HepG2 (cell line): ENCODE measurements around the gene ALPL. TPM values are rescaled to one million over a fixed set of nuclear protein-coding genes. Genes with fewer than 3 reads are reported as not detected.

Source experiments
- ATAC-seq: fragments of 200-7000 bp; cut with Tn5 transposase; 3 replicates; pipeline ENCODE4 v1.9.1; 2020; ENCODE audit warnings: mild to moderate bottlenecking, moderate library complexity
- BruUV-seq: library from RNA; stranded (reverse); fragments of 400-500 nt; replicated peaks from 2 replicates; lab custom pipeline; 2021; lab: Mats Ljungman, UMichigan
- CTCF ChIA-PET: fragments of 300-600 bp; formaldehyde crosslinking; extraction: SDS; loops from one replicate; lab custom pipeline; 2021; ENCODE audit warnings: low total read pairs, inconsistent platforms, low intra/inter-chr PET ratio; lab: Yijun Ruan, JAX
- POLR2A ChIA-PET: fragments of 350-600 bp; sonication (Branson Sonifier 250); formaldehyde crosslinking; loops from one replicate; lab custom pipeline; 2020; ENCODE audit warnings: antibody characterized with exemption, inconsistent platforms; lab: Yijun Ruan, JAX
- DNase-seq: peaks from one replicate; pipeline ENCODE4 v3.0.0-alpha.2; 2015; ENCODE audit warnings: low spot score
- FAIRE-seq: peaks from 3 replicates; lab custom pipeline; 2011; peaks lifted over from hg19 to GRCh38; lab: Jason Lieb, UNC
- H2AFZ ChIP-seq: one replicate; pipeline ENCODE4 v1.6.1; 2011; ENCODE audit warnings: low read length, inconsistent platforms
- H3K27ac ChIP-seq: fragments of 300-600 bp; 3 replicates; pipeline ENCODE4 v1.8.0; 2011; ENCODE audit warnings: mixed run types, mild to moderate bottlenecking, mixed read lengths, low read length, inconsistent platforms; ENCODE audit not compliant: insufficient read depth; ENCODE audit errors: extremely low read length
- H3K27me3 ChIP-seq, 2 experiments: fragments of 200-600 bp in 1 of 2; 2 replicates in 1 of 2; 3 replicates in 1 of 2; pipeline versions ENCODE4 v1.6.0 to v1.8.0; 2011; ENCODE audit warnings: low read length in 2 of 2, mild to moderate bottlenecking in 2 of 2, moderate library complexity in 2 of 2, inconsistent platforms in 1 of 2; ENCODE audit not compliant: insufficient read depth in 2 of 2, control insufficient read depth in 1 of 2
- H3K36me3 ChIP-seq, 2 experiments: fragments of 200-600 bp in 1 of 2; replicated peaks in 1 of 2; 2 replicates in 1 of 2; 3 replicates in 1 of 2; pipeline versions ENCODE4 v1.5.1 to v1.8.0; 2011; ENCODE audit warnings: low read length in 2 of 2, inconsistent platforms in 1 of 2; ENCODE audit not compliant: insufficient read depth in 2 of 2, control insufficient read depth in 1 of 2
- H3K4me1 ChIP-seq: 2 replicates; pipeline ENCODE4 v1.5.1; 2012; ENCODE audit warnings: low read length, inconsistent platforms; ENCODE audit not compliant: insufficient read depth
- H3K4me2 ChIP-seq: 2 replicates; pipeline ENCODE4 v1.6.0; 2011; ENCODE audit warnings: low read depth, low read length, inconsistent platforms
- H3K4me3 ChIP-seq, 3 experiments: fragments of 200-600 bp in 1 of 3; sonication (generic), shearing (Covaris generic) in 1 of 3; replicated peaks in 1 of 3; 2 replicates each; pipeline ENCODE4 v1.5.1; 2011 to 2016; ENCODE audit warnings: low read length in 3 of 3, inconsistent platforms in 2 of 3, low read depth in 2 of 3, mild to moderate bottlenecking in 2 of 3, control low read depth in 1 of 3, mixed read lengths in 1 of 3; ENCODE audit not compliant: insufficient read depth in 1 of 3
- H3K79me2 ChIP-seq: one replicate; pipeline ENCODE4 v1.6.1; 2011; ENCODE audit warnings: low read length, inconsistent platforms; ENCODE audit not compliant: insufficient read depth
- H3K9ac ChIP-seq: 2 replicates; pipeline ENCODE4 v1.6.0; 2011; ENCODE audit warnings: mild to moderate bottlenecking, low read depth, low read length, inconsistent platforms; ENCODE audit not compliant: insufficient read depth
- H3K9me3 ChIP-seq: 2 replicates; pipeline ENCODE4 v1.5.1; 2012; ENCODE audit warnings: mild to moderate bottlenecking, low read length
- H4K20me1 ChIP-seq: 2 replicates; pipeline ENCODE4 v1.6.0; 2011; ENCODE audit warnings: inconsistent platforms, mild to moderate bottlenecking, low read length, moderate library complexity; ENCODE audit not compliant: insufficient read depth
- CSRNP2 ChIP-seq: sonication (generic); formaldehyde crosslinking; conservative IDR thresholded peaks from 2 replicates; pipeline ENCODE4 v1.8.0; 2022; ENCODE audit warnings: low read depth, missing genetic modification reagents
- KDM2A ChIP-seq: sonication (generic); formaldehyde crosslinking; IDR thresholded peaks from 2 replicates; pipeline ENCODE4 v1.4.0; 2020; ENCODE audit warnings: low read depth, missing genetic modification reagents, borderline replicate concordance
- MAFF ChIP-seq: IDR thresholded peaks from 2 replicates; pipeline ENCODE4 v1.6.1; 2011; ENCODE audit warnings: low read depth, low read length, improper control_type of control experiment
- RERE ChIP-seq: IDR thresholded peaks from 2 replicates; pipeline ENCODE4 v1.6.1; 2016; ENCODE audit warnings: low read depth, missing genetic modification reagents, missing compliant biosample characterization
- RXRB ChIP-seq: IDR thresholded peaks from 2 replicates; pipeline ENCODE4 v1.6.1; 2016; ENCODE audit warnings: borderline replicate concordance, missing genetic modification reagents, missing compliant biosample characterization
- THYN1 ChIP-seq: sonication (generic); formaldehyde crosslinking; IDR thresholded peaks from 2 replicates; pipeline ENCODE4 v1.8.1; 2023; ENCODE audit warnings: low read depth, mild to moderate bottlenecking, moderate library complexity, missing genetic modification reagents, borderline replicate concordance
- ZFP41 ChIP-seq: sonication (generic); formaldehyde crosslinking; IDR thresholded peaks from 2 replicates; pipeline ENCODE4 v1.4.0; 2020; ENCODE audit warnings: mild to moderate bottlenecking, missing genetic modification reagents, borderline replicate concordance
- ZNF629 ChIP-seq: sonication (generic); formaldehyde crosslinking; conservative IDR thresholded peaks from 2 replicates; pipeline ENCODE4 v1.5.0; 2020; ENCODE audit warnings: missing genetic modification reagents
- ZNF709 ChIP-seq: sonication (generic); formaldehyde crosslinking; IDR thresholded peaks from 2 replicates; pipeline ENCODE4 v1.5.0; 2020; ENCODE audit warnings: mild to moderate bottlenecking, missing genetic modification reagents
- ZXDC ChIP-seq: sonication (generic); formaldehyde crosslinking; IDR thresholded peaks from 2 replicates; pipeline ENCODE4 v1.5.0; 2020; ENCODE audit warnings: mild to moderate bottlenecking, missing genetic modification reagents
- WGBS: methylation state at CpG from one replicate; pipeline ENCODE4 v1.1.6; 2017; ENCODE audit warnings: low lambda C conversion rate; 5-methylcytosine and 5-hydroxymethylcytosine counted together
- in situ Hi-C: cut with HindIII; loops from 2 replicates; pipeline ENCODE4 v1.10.0; 2017; ENCODE audit warnings: low pct_unique_long_range_greater_than_20kb; ENCODE audit not compliant: extremely low pct_ligation_motif_present
- intact Hi-C: fragments of 100-400 bp; cut with micrococcal nuclease; formaldehyde crosslinking; loops from one replicate; pipeline ENCODE4 v1.10.0; 2022; ENCODE audit not compliant: unreplicated experiment
- polyA plus RNA-seq, 8 experiments: library from polyadenylated mRNA; depleted of rRNA in 3 of 8; stranded (reverse) in 7 of 8; unstranded in 1 of 8; fragments of >200 nt; fragmentation: Illumina TruSeq in 4 of 8; extraction: Trizol in 4 of 8; gene quantifications; 2 replicates each; pipeline versions ENCODE4 v1.2.1 to v1.2.3, GENCODE V29; 2011 to 2016; ENCODE audit warnings: low read depth in 4 of 8, missing spikeins in 1 of 8, mixed read lengths in 1 of 8; ENCODE audit not compliant: insufficient read depth in 1 of 8
- total RNA-seq, 5 experiments: library from RNA; depleted of rRNA; stranded (reverse); fragments of >200 nt; fragmentation: Illumina TruSeq; extraction: Trizol; gene quantifications; 2 replicates each; pipeline ENCODE4 v1.2.3, GENCODE V29; 2016; ENCODE audit warnings: low read depth in 1 of 5

ALPL gene
- total and polyA plus RNA-seq, 2 of the 13 experiments (the other 11 are each of a cell fraction or from before 2014, with no cell fraction given) = 0.12 TPM; not detected in 1

GRCh38 chr1:21511579-21512522 lies 2.6 kb downstream of the ALPL start:
- Histone ChIP-seq H3K4me2 (no peak overlapping the region), H3K36me3 (no peaks in the 10 kb centered on the region), H2AFZ (no peak overlapping the region), H3K27me3 (peaks cover 5 to 58% of the 10 kb centered on the region in 2 experiments; a peak in 4 of 5 replicates), H3K9me3 (no peaks in the 10 kb centered on the region), H3K79me2 (no peaks in the 10 kb centered on the region), H3K4me1 (peaks cover 23% of the 10 kb centered on the region), H3K27ac (no peak overlapping the region), H3K4me3 (no peak overlapping the region), H4K20me1 (no peaks in the 10 kb centered on the region), H3K9ac (no peak overlapping the region)
- DNase-seq (no peak), FAIRE-seq (no peak), ATAC-seq (no peak)
- 68% methylated on average over 6 of the region's 11 CpGs for WGBS
- in situ Hi-C loops (loop anchor here (5.0 kb wide), 2 partner anchors 55 to 145 kb away; no protein-coding TSS in a partner anchor), intact Hi-C loops (no loop called here)
- no TSS peak for BruUV-seq
- ChIA-PET CTCF (no interaction called here), POLR2A (no interaction called here)
- peak; percentile 49 for TF ChIP-seq MAFF
- no peak for TF ChIP-seq RXRB (CRISPR knock-in tag)
- no peak for TF ChIP-seq KDM2A
- TF ChIP-seq CSRNP2 (CRISPR knock-in tag) = no peak
- TF ChIP-seq THYN1 (CRISPR knock-in tag) = no peak
- no peak for TF ChIP-seq ZXDC (CRISPR knock-in tag)
- TF ChIP-seq ZNF709 (CRISPR knock-in tag) = no peak
- no peak for TF ChIP-seq RERE
- TF ChIP-seq ZNF629 = peak; percentile 36; the same call in 1 of the 2 replicates
- TF ChIP-seq ZFP41 (CRISPR knock-in tag) = no peak
